ENCODE data around the gene ZNF467. TPM values are rescaled to one million over a fixed set of nuclear protein-coding genes. Genes with fewer than 3 reads are reported as not detected.

The ZNF467 gene
- total RNA-seq, 2 experiments from 2014 or later = 0.25 to 0.33 TPM

- no peaks in the 10 kb centered on the region for H3K9me3 Mint-ChIP-seq
- H3K27ac Mint-ChIP-seq = no peak overlapping the region
- H3K36me3 Mint-ChIP-seq (ENCODE audit: low read depth) = no peaks in the 10 kb centered on the region
- no peak overlapping the region for H3K4me3 Mint-ChIP-seq
- peaks cover 17% of the 10 kb centered on the region for H3K27me3 Mint-ChIP-seq
- no peaks in the 10 kb centered on the region for H3K4me1 Mint-ChIP-seq
- POLR2A ChIA-PET = no interaction called here
- CTCF ChIA-PET = no interaction called here
- no peak for DNase-seq
Measured at GRCh38 chr7:149733924-149734790, 39.2 kb downstream of the ZNF467 start.

DNA sequence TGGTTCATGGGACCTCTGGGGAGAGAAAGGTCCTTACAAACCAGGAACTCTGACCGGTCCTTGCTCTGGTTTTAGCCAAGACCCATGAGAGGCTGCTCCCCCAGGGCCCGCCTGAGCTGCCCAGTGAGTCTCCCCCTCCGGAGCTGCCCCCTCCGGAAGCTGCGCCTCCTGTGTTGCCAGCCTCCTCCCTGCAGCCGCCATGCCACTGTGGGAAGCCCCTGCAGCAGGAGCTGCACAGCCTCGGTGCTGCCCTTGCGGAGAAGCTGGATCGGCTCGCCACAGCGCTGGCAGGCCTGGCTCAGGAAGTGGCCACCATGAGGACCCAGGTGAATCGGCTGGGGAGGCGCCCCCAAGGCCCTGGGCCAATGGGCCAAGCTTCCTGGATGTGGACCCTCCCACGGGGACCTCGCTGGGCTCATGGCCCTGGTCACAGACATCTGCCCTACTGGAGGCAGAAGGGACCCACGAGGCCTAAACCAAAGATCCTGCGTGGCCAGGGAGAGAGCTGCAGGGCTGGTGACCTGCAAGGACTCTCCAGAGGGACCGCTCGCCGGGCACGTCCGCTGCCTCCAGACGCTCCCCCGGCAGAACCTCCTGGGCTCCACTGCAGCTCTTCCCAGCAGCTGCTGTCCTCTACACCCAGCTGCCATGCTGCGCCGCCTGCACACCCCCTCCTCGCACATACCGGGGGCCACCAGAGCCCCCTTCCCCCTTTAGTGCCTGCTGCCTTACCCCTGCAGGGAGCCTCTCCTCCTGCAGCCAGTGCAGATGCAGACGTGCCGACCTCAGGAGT, 40.1 kb downstream of the ZNF467 start:
- H3K4me1 Mint-ChIP-seq = no peaks in the 10 kb centered on the region
- DNase-seq = no peak
- peaks cover 12% of the 10 kb centered on the region for H3K27me3 Mint-ChIP-seq
- H3K36me3 Mint-ChIP-seq (ENCODE audit: low read depth) = no peaks in the 10 kb centered on the region
- no peak overlapping the region for H3K27ac Mint-ChIP-seq
- ChIA-PET POLR2A (no interaction called here), CTCF (interaction anchor here (1.6 kb wide), 1 partner anchor 9 kb away, joined by 4 read pairs; no protein-coding TSS in a partner anchor)
- H3K4me3 Mint-ChIP-seq = no peak overlapping the region
- H3K9me3 Mint-ChIP-seq = no peaks in the 10 kb centered on the region

DNA sequence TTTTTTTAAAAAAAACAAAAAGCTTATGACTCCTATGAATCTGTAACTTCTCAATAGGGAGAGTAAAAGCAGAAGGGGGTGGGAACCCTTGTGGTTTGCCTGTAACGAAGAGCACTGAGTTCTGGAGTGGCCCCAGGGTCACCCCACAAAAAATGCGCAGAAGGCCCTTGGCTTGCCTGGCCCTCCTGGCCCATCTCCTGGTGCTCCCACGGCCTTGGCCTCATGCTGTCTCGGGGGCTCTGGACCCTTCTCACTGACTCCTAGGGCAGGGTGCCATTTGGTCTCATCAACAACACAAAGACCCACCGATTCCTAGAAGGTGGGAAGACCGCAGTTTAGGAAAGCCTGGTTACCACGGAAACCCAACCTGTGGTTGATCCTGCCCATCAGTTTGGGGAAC, 40.8 kb downstream of the ZNF467 start:
- Mint-ChIP-seq H3K27me3 (peaks cover 9% of the 10 kb centered on the region), H3K27ac (no peak overlapping the region), H3K9me3 (no peaks in the 10 kb centered on the region), H3K4me1 (no peaks in the 10 kb centered on the region), H3K36me3 (ENCODE audit: low read depth) (no peaks in the 10 kb centered on the region), H3K4me3 (no peak overlapping the region)
- CTCF ChIA-PET = interaction anchor here (1.6 kb wide), 1 partner anchor 10 kb away, joined by 4 read pairs; no protein-coding TSS in a partner anchor
- POLR2A ChIA-PET = no interaction called here
- DNase-seq = no peak

GRCh38 chr7:149732111-149732561, 41.3 kb downstream of the ZNF467 start:
- Mint-ChIP-seq H3K9me3 (no peaks in the 10 kb centered on the region), H3K27ac (no peak overlapping the region), H3K4me3 (no peak overlapping the region), H3K27me3 (peaks cover 5% of the 10 kb centered on the region), H3K36me3 (ENCODE audit: low read depth) (no peaks in the 10 kb centered on the region), H3K4me1 (no peaks in the 10 kb centered on the region)
- DNase-seq = no peak
- POLR2A ChIA-PET = no interaction called here
- CTCF ChIA-PET = interaction anchor here (1.6 kb wide), 1 partner anchor 10 kb away, joined by 4 read pairs; no protein-coding TSS in a partner anchor

GRCh38 chr7:149731207-149731955, 42.0 kb downstream of the ZNF467 start:
- no peaks in the 10 kb centered on the region for H3K4me1 Mint-ChIP-seq
- peaks cover 4% of the 10 kb centered on the region for H3K27me3 Mint-ChIP-seq
- ChIA-PET POLR2A (no interaction called here), CTCF (interaction anchor here (0.7 kb wide), 1 partner anchor 11 kb away, joined by 3 read pairs; no protein-coding TSS in a partner anchor)
- H3K36me3 Mint-ChIP-seq (ENCODE audit: low read depth) = no peaks in the 10 kb centered on the region
- no peaks in the 10 kb centered on the region for H3K9me3 Mint-ChIP-seq
- no peak overlapping the region for H3K4me3 Mint-ChIP-seq
- H3K27ac Mint-ChIP-seq = no peak overlapping the region
- DNase-seq = no peak

- Mint-ChIP-seq H3K36me3 (ENCODE audit: low read depth) (no peaks in the 10 kb centered on the region), H3K27ac (no peak overlapping the region), H3K4me1 (no peaks in the 10 kb centered on the region), H3K9me3 (no peaks in the 10 kb centered on the region), H3K4me3 (no peak overlapping the region), H3K27me3 (no peaks in the 10 kb centered on the region)
- DNase-seq = no peak
- POLR2A ChIA-PET = no interaction called here
- CTCF ChIA-PET = no interaction called here
Measured at GRCh38 chr7:149729983-149730801, 43.2 kb downstream of the ZNF467 start.

DNA sequence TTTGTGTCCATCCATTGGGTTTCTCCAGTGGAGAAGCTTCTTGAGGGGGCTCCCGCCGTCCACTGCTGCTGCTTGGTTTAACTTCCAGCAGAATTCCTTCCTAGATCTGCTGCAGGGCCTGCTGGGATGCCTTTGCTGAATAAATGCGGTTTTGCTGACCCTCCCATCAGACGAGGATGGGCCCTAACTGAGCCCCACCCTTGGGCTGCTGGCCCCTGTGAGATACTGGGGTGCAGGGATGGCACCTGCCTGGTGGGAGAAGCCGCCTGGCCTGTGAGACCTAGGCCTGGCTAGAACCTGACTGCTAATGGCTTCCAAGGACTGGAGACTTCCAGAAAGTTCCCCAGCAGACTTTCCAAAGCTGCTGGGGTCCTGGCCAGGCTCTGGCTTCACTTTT, 43.8 kb downstream of the ZNF467 start:
- no peaks in the 10 kb centered on the region for H3K4me1 Mint-ChIP-seq
- H3K27ac Mint-ChIP-seq = no peak overlapping the region
- no peaks in the 10 kb centered on the region for H3K36me3 Mint-ChIP-seq (ENCODE audit: low read depth)
- H3K27me3 Mint-ChIP-seq = no peaks in the 10 kb centered on the region
- no peaks in the 10 kb centered on the region for H3K9me3 Mint-ChIP-seq
- no peak overlapping the region for H3K4me3 Mint-ChIP-seq
- POLR2A ChIA-PET = no interaction called here
- CTCF ChIA-PET = no interaction called here
- DNase-seq = no peak

DNA sequence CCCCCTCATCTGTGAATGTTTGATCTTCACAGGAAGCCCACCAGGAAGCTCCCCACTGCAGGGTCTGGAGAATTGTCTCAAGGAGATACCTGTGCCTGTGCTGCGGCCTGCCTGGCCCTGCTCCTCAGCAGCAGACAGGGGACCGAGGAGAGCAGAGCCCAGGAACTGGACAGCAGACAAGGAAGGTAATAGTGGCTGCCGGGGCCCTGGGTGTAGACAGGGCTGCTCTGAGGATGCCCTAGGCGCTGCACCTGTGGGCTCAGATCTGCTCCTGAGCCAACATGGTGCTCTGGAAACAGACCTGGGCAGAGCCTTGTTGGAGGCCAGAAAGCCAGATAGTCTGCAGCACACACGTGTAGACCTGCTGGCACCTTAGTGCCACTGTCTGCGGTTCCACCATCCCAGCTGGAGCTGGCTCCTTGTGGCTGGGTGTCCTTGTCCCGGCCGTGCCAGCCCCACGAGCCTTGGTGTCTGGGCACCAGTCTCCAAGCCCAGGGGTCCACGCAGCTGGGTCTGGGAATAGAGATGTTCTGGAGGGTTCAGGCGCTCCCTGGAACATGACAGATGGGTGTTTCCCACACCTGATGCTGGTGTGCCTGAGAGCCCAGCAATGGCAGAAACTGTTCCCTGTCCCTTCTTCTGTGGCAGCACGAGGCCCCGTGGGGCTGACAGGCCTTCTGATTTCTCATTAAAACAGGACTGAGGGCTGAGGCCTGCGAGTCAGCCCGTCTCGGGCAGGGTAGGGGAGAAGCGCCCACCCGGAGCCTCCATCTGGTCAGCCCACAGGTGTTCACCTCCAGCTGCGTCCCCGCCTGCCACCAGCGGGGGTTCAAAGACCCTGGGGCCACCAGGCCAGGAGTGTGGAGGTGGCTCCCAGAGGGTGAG, 44.7 kb downstream of the ZNF467 start:
- CTCF ChIA-PET = interaction anchor here (0.6 to 1.6 kb wide), 3 partner anchors 13 to 138 kb away, joined by 3 to 8 read pairs (median 3); no protein-coding TSS in a partner anchor
- no peaks in the 10 kb centered on the region for H3K36me3 Mint-ChIP-seq (ENCODE audit: low read depth)
- H3K27ac Mint-ChIP-seq = no peak overlapping the region
- POLR2A ChIA-PET = no interaction called here
- H3K4me1 Mint-ChIP-seq = no peaks in the 10 kb centered on the region
- H3K4me3 Mint-ChIP-seq = no peak overlapping the region
- H3K9me3 Mint-ChIP-seq = no peaks in the 10 kb centered on the region
- no peaks in the 10 kb centered on the region for H3K27me3 Mint-ChIP-seq
- DNase-seq = no peak

DNA sequence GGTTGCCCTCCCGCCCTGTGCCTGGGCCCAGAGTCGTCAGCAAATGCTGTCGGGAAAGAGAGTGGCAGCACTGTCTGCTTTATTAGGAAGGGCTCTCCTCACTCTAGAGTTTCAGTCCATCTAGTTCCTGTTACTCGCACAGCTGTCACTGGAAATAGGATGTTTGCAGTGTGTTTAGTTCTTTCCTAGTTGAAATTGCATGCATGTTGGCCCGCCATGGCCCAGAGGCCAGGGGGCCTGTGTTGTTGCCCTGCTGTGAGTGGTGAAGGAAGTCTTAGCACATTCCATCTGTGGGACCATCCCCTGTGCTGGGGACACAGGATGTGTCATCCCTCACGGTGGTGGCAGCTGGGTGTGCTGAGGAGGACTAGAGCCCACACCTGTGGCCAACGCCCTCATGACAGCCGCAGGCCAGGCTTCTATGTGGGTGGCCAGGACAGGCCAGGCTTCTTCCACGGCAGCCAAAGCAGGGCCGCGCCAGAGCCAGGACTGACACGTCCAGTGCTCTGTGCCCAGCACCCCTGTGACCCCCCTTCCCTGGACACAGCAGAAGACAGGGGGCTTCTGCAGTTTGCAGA, 45.4 kb downstream of the ZNF467 start:
- no peak overlapping the region for H3K4me3 Mint-ChIP-seq
- no peaks in the 10 kb centered on the region for H3K4me1 Mint-ChIP-seq
- ChIA-PET CTCF (interaction anchor here (0.6 to 1.6 kb wide), 3 partner anchors 14 to 137 kb away, joined by 3 to 8 read pairs (median 3); no protein-coding TSS in a partner anchor), POLR2A (no interaction called here)
- H3K9me3 Mint-ChIP-seq = no peaks in the 10 kb centered on the region
- DNase-seq = no peak
- no peak overlapping the region for H3K27ac Mint-ChIP-seq
- H3K36me3 Mint-ChIP-seq (ENCODE audit: low read depth) = no peaks in the 10 kb centered on the region
- no peaks in the 10 kb centered on the region for H3K27me3 Mint-ChIP-seq

- CTCF ChIA-PET = interaction anchor here (1.6 kb wide), 1 partner anchor 14 kb away, joined by 8 read pairs; no protein-coding TSS in a partner anchor
- DNase-seq = no peak
- Mint-ChIP-seq H3K9me3 (no peaks in the 10 kb centered on the region), H3K4me1 (no peaks in the 10 kb centered on the region), H3K27me3 (no peaks in the 10 kb centered on the region), H3K4me3 (no peak overlapping the region), H3K27ac (no peak overlapping the region), H3K36me3 (ENCODE audit: low read depth) (no peaks in the 10 kb centered on the region)
- POLR2A ChIA-PET = no interaction called here
Measured at GRCh38 chr7:149727053-149727898, 46.1 kb downstream of the ZNF467 start.

GRCh38 chr7:149725916-149726315, 47.5 kb downstream of the ZNF467 start:
- H3K36me3 Mint-ChIP-seq (ENCODE audit: low read depth) = no peaks in the 10 kb centered on the region
- H3K4me1 Mint-ChIP-seq = no peaks in the 10 kb centered on the region
- CTCF ChIA-PET = no interaction called here
- POLR2A ChIA-PET = no interaction called here
- no peak for DNase-seq
- no peaks in the 10 kb centered on the region for H3K27me3 Mint-ChIP-seq
- H3K4me3 Mint-ChIP-seq = no peak overlapping the region
- no peak overlapping the region for H3K27ac Mint-ChIP-seq
- H3K9me3 Mint-ChIP-seq = no peaks in the 10 kb centered on the region

Measured in activated CD4-positive, alpha-beta memory T cell treated with anti-CD3 and anti-CD28 coated beads, Interleukin-2, amount 10 ng/mL, durations not matched to agents 7 days and 5 days (primary cell).